Measurements from ENCODE around the gene FOXO1.

Gene FOXO1

DNA sequence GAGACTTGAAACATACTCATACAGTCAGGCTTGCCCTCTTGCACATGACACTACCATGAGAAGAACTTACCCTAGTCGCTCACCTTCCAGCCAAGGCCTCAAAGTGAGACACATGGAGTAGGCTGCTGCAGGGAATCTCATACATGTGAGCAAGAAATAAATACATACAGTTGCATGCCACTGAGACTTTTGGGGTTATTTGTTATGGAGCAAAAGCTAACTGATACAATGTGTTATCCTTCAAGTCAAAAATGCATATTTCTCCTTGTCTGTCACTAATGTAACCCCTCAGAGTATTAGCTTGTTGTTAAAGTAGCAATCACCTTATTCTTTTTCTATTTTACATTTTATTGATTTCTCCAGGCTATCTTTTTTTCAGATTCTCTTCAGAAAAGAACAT is 58.1 kb downstream of the FOXO1 start:
- Histone ChIP-seq H3K27ac (ENCODE audit: low read depth, low read length) (no peak overlapping the region), H4K20me1 (ENCODE audit: control insufficient read depth, insufficient read depth, low read depth, low read length) (peaks cover 22% of the 10 kb centered on the region; the same call in 1 of the 2 replicates), H3K79me2 (ENCODE audit: control insufficient read depth, low read length) (peaks cover 100% of the 10 kb centered on the region), H3K36me3 (ENCODE audit: control insufficient read depth, low read length) (peaks cover 57% of the 10 kb centered on the region), H3K9me2 (replicated peaks; ENCODE audit: control insufficient read depth, low read length) (no peaks in the 10 kb centered on the region), H3K9me3 (ENCODE audit: control insufficient read depth, insufficient read depth, low read length) (no peaks in the 10 kb centered on the region), H3K4me2 (ENCODE audit: low read length) (0 out of 2 replicates have a peak overlapping the region, but pooled peaks have one; percentile 12), H3F3A (ENCODE audit: control insufficient read depth, insufficient read depth) (peaks cover 11% of the 10 kb centered on the region), H3K4me1 (ENCODE audit: control insufficient read depth, low read length) (peaks cover 92% of the 10 kb centered on the region), H3K4me3 (ENCODE audit: low read length) (no peak overlapping the region), H3K27me3 (ENCODE audit: control insufficient read depth, low read length) (no peaks in the 10 kb centered on the region)
- TF ChIP-seq EZH2phosphoT487 (IDR thresholded peaks at IDR 0.05; ENCODE audit: borderline replicate concordance, low read length): no peak
- TF ChIP-seq, protein P1, sequence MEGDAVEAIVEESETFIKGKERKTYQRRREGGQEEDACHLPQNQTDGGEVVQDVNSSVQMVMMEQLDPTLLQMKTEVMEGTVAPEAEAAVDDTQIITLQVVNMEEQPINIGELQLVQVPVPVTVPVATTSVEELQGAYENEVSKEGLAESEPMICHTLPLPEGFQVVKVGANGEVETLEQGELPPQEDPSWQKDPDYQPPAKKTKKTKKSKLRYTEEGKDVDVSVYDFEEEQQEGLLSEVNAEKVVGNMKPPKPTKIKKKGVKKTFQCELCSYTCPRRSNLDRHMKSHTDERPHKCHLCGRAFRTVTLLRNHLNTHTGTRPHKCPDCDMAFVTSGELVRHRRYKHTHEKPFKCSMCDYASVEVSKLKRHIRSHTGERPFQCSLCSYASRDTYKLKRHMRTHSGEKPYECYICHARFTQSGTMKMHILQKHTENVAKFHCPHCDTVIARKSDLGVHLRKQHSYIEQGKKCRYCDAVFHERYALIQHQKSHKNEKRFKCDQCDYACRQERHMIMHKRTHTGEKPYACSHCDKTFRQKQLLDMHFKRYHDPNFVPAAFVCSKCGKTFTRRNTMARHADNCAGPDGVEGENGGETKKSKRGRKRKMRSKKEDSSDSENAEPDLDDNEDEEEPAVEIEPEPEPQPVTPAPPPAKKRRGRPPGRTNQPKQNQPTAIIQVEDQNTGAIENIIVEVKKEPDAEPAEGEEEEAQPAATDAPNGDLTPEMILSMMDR (IDR thresholded peaks at IDR 0.05; ENCODE audit: low read depth, low read length, poor library complexity, severe bottlenecking): no peak

DNA sequence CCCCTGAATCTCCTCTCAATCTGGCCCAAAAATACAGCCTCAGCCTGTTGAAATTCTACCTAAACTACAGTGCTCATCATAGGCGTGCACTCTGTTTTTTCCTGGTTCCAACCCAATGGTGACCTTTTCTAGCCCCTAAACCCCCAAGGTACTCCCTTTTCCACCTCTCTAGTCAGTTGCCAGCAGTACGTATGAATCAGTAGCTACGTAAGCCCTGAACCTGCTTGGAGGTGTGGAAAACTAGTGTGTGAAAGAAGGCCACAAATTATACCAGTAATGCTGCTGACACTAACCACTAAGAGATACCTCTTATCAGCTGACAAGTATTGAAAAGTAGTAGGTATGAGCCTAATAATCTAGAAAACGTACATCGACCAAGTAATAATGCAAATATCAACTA is 60.9 kb downstream of the FOXO1 start:
- Histone ChIP-seq H3K4me3 (ENCODE audit: low read length) (0 out of 2 replicates have a peak overlapping the region, but pooled peaks have one; percentile 5), H3K36me3 (ENCODE audit: control insufficient read depth, low read length) (peaks cover 48% of the 10 kb centered on the region), H4K20me1 (ENCODE audit: control insufficient read depth, insufficient read depth, low read depth, low read length) (peaks cover 14% of the 10 kb centered on the region; the same call in 1 of the 2 replicates), H3K27ac (ENCODE audit: low read depth, low read length) (peak overlapping the region; percentile 12; the same call in 1 of the 2 replicates), H3F3A (ENCODE audit: control insufficient read depth, insufficient read depth) (peaks cover 11% of the 10 kb centered on the region), H3K4me2 (ENCODE audit: low read length) (peak overlapping the region; percentile 49), H3K9me2 (replicated peaks; ENCODE audit: control insufficient read depth, low read length) (no peaks in the 10 kb centered on the region), H3K79me2 (ENCODE audit: control insufficient read depth, low read length) (peaks cover 100% of the 10 kb centered on the region), H3K4me1 (ENCODE audit: control insufficient read depth, low read length) (peaks cover 98% of the 10 kb centered on the region), H3K9me3 (ENCODE audit: control insufficient read depth, insufficient read depth, low read length) (no peaks in the 10 kb centered on the region), H3K27me3 (ENCODE audit: control insufficient read depth, low read length) (no peaks in the 10 kb centered on the region)
- no peak for TF ChIP-seq EZH2phosphoT487 (IDR thresholded peaks at IDR 0.05; ENCODE audit: borderline replicate concordance, low read length)
- TF ChIP-seq, protein P1 (IDR thresholded peaks at IDR 0.05; ENCODE audit: low read depth, low read length, poor library complexity, severe bottlenecking): no peak

DNA sequence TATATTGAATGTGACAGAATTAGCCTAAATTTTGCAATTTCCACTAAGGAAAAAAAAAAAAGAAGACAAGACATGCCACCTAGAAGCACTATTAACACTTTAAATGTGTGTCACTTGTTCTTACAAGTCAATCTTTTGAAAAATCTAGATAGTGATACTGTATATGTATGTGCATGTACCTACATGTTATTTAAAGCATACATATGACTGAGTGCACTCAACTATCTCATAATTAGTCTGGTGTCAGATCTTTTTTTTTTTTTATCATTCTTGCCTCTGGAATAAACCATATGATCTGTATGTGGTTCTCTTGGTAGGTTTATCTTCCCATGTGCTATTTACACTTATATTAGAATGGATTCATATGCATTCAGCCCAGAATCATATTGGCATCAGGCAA is 62.3 kb downstream of the FOXO1 start:
- Histone ChIP-seq H3K4me3 (ENCODE audit: low read length) (peak overlapping the region; percentile 28), H4K20me1 (ENCODE audit: control insufficient read depth, insufficient read depth, low read depth, low read length) (peaks cover 10% of the 10 kb centered on the region; the same call in 1 of the 2 replicates), H3K79me2 (ENCODE audit: control insufficient read depth, low read length) (peaks cover 100% of the 10 kb centered on the region), H3K27me3 (ENCODE audit: control insufficient read depth, low read length) (no peaks in the 10 kb centered on the region), H3K4me1 (ENCODE audit: control insufficient read depth, low read length) (peaks cover 98% of the 10 kb centered on the region), H3K36me3 (ENCODE audit: control insufficient read depth, low read length) (peaks cover 49% of the 10 kb centered on the region), H3K4me2 (ENCODE audit: low read length) (peak overlapping the region; percentile 32), H3K27ac (ENCODE audit: low read depth, low read length) (peak overlapping the region; percentile 19), H3F3A (ENCODE audit: control insufficient read depth, insufficient read depth) (peaks cover 11% of the 10 kb centered on the region), H3K9me2 (replicated peaks; ENCODE audit: control insufficient read depth, low read length) (no peaks in the 10 kb centered on the region), H3K9me3 (ENCODE audit: control insufficient read depth, insufficient read depth, low read length) (no peaks in the 10 kb centered on the region)
- TF ChIP-seq EZH2phosphoT487 (IDR thresholded peaks at IDR 0.05; ENCODE audit: borderline replicate concordance, low read length): no peak
- TF ChIP-seq, protein P1 (IDR thresholded peaks at IDR 0.05; ENCODE audit: low read depth, low read length, poor library complexity, severe bottlenecking): no peak
